Neural crest cell (in vitro differentiated cells): ENCODE results near the gene OGT. TPM values are rescaled to one million over a fixed set of nuclear protein-coding genes. Genes with fewer than 3 reads are reported as not detected.

ENCODE experiments used
- DNase-seq: peaks from one replicate; pipeline ENCODE4 v3.0.0; 2021; ENCODE audit warnings: low read depth, mixed read lengths, low spot score
- H3K27ac Mint-ChIP-seq: one replicate; pipeline ENCODE4 v1.8.0; 2021; ENCODE audit warnings: mild to moderate bottlenecking, mixed read lengths; ENCODE audit not compliant: unreplicated experiment
- H3K27me3 Mint-ChIP-seq: 2 replicates; pipeline ENCODE4 v1.8.0; 2021; ENCODE audit warnings: low read depth, mild to moderate bottlenecking, mixed read lengths
- H3K36me3 Mint-ChIP-seq: 2 replicates; pipeline ENCODE4 v1.8.0; 2021; ENCODE audit warnings: low read depth, mild to moderate bottlenecking, mixed read lengths
- H3K4me1 Mint-ChIP-seq: 2 replicates; pipeline ENCODE4 v1.8.0; 2021; ENCODE audit warnings: mixed read lengths
- H3K4me3 Mint-ChIP-seq: one replicate; pipeline ENCODE4 v1.8.0; 2021; ENCODE audit warnings: mild to moderate bottlenecking, mixed read lengths
- H3K9me3 Mint-ChIP-seq: 2 replicates; pipeline ENCODE4 v1.8.0; 2021; ENCODE audit warnings: mixed read lengths
- total RNA-seq: library from RNA; stranded (reverse); gene quantifications from 2 replicates; pipeline ENCODE4 v1.2.1, GENCODE V29; 2021
- TF ChIP-seq, protein P1 (sequence below): fragments of 200-600 bp; sonication (generic); conservative IDR thresholded peaks from 2 replicates; pipeline ENCODE4 v1.5.0; 2021; ENCODE audit warnings: antibody characterized with exemption, mild to moderate bottlenecking

OGT gene
- total RNA-seq, 1 donor from 2014 or later = 121 TPM

DNA sequence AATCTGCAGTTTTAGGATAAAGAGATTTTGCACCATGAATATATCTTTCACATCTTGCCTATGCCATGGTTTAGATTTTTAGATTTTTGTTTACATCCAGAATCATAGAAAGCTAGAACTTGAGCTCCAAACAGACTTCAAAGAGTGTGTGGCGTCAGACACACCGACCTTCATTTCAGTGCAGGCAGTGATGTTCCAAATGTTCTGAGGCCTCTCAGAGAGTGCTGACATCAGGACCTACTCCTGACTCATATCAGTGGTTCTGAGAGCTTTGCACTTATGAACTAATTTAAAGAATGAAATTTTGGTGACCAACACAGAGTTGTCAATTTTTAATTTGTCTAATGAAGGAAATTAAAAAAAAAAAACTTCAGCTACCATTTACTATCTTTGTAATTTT, 67.1 kb downstream of the OGT start:
- peaks cover 32% of the 10 kb centered on the region for H3K36me3 Mint-ChIP-seq
- no peaks in the 10 kb centered on the region for H3K4me1 Mint-ChIP-seq
- peaks cover 14% of the 10 kb centered on the region for H3K9me3 Mint-ChIP-seq
- no peak overlapping the region for H3K4me3 Mint-ChIP-seq
- H3K27me3 Mint-ChIP-seq = no peaks in the 10 kb centered on the region
- no peak for DNase-seq
- no peak overlapping the region for H3K27ac Mint-ChIP-seq
- TF ChIP-seq, protein P1, sequence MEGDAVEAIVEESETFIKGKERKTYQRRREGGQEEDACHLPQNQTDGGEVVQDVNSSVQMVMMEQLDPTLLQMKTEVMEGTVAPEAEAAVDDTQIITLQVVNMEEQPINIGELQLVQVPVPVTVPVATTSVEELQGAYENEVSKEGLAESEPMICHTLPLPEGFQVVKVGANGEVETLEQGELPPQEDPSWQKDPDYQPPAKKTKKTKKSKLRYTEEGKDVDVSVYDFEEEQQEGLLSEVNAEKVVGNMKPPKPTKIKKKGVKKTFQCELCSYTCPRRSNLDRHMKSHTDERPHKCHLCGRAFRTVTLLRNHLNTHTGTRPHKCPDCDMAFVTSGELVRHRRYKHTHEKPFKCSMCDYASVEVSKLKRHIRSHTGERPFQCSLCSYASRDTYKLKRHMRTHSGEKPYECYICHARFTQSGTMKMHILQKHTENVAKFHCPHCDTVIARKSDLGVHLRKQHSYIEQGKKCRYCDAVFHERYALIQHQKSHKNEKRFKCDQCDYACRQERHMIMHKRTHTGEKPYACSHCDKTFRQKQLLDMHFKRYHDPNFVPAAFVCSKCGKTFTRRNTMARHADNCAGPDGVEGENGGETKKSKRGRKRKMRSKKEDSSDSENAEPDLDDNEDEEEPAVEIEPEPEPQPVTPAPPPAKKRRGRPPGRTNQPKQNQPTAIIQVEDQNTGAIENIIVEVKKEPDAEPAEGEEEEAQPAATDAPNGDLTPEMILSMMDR = no peak

DNA sequence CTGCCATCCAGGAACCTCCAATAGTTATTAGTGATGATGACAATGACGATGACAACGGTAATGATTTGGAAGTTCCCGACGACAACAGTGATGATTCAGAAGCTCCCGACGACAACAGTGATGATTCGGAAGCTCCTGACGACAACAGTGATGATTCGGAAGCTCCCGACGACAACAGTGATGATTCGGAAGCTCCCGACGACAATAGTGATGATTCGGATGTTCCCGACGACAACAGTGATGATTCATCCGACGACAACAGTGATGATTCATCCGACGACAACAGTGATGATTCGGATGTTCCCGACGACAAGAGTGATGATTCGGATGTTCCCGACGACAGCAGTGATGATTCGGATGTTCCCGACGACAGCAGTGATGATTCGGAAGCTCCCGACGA, 70.7 kb downstream of the OGT start:
- Mint-ChIP-seq H3K36me3 (peaks cover 39% of the 10 kb centered on the region), H3K9me3 (peaks cover 14% of the 10 kb centered on the region), H3K27ac (no peak overlapping the region), H3K27me3 (no peaks in the 10 kb centered on the region), H3K4me3 (no peak overlapping the region), H3K4me1 (peaks cover 9% of the 10 kb centered on the region)
- no peak for DNase-seq
- TF ChIP-seq, protein P1 = no peak

DNA sequence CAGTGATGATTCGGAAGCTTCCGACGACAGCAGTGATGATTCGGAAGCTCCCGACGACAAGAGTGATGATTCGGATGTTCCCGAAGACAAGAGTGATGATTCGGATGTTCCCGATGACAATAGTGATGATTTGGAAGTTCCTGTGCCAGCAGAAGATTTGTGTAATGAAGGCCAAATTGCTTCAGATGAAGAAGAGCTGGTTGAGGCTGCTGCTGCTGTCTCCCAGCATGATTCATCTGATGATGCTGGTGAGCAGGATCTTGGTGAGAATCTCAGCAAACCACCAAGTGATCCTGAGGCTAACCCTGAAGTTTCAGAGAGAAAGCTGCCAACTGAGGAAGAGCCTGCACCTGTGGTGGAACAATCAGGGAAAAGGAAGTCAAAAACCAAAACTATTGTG, 71.2 kb downstream of the OGT start:
- H3K4me3 Mint-ChIP-seq = no peak overlapping the region
- no peak for DNase-seq
- no peak overlapping the region for H3K27ac Mint-ChIP-seq
- TF ChIP-seq, protein P1 = no peak
- H3K36me3 Mint-ChIP-seq = peaks cover 45% of the 10 kb centered on the region
- peaks cover 9% of the 10 kb centered on the region for H3K4me1 Mint-ChIP-seq
- H3K27me3 Mint-ChIP-seq = no peaks in the 10 kb centered on the region
- H3K9me3 Mint-ChIP-seq = peaks cover 14% of the 10 kb centered on the region

DNA sequence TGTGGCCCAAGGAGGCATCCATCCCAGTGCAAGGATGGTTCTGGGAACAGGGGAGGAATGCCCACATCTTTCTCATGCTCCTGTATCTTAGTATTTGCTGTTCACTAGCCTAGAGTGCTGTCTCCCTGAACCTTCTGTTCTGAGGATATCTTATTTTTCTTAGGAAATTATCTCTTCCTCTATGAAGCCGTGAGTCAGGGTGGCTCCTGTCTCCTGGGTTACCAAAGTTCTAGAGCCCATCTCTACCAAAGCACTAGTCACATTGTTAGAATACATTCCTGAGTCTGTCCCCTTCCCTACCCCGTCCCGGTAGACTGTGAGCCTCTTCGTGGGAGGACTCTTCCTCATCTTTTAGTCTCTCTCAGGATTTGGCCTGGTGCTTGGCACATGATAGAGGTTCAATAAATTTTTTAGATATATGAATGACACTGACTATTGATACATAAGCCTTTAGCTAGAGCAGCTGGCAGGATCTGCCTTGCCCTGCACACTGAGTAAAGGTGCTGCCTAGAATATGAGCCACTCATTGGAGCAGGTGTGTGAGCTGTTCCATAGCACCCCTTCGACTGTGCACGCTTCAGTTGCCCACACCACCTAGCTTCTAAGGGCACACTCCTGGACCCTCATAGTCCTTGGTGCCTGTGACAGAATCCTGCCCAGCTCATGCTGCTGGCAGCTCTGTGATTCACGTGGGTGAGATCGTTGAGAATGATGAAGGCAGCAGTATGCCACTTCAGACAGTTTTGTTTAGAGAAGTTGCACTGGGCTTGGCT, 72.1 kb downstream of the OGT start:
- peaks cover 14% of the 10 kb centered on the region for H3K9me3 Mint-ChIP-seq
- TF ChIP-seq, protein P1 = no peak
- DNase-seq = no peak
- no peak overlapping the region for H3K4me3 Mint-ChIP-seq
- no peak overlapping the region for H3K27ac Mint-ChIP-seq
- H3K4me1 Mint-ChIP-seq = peaks cover 9% of the 10 kb centered on the region
- H3K27me3 Mint-ChIP-seq = no peaks in the 10 kb centered on the region
- peaks cover 49% of the 10 kb centered on the region for H3K36me3 Mint-ChIP-seq

DNA sequence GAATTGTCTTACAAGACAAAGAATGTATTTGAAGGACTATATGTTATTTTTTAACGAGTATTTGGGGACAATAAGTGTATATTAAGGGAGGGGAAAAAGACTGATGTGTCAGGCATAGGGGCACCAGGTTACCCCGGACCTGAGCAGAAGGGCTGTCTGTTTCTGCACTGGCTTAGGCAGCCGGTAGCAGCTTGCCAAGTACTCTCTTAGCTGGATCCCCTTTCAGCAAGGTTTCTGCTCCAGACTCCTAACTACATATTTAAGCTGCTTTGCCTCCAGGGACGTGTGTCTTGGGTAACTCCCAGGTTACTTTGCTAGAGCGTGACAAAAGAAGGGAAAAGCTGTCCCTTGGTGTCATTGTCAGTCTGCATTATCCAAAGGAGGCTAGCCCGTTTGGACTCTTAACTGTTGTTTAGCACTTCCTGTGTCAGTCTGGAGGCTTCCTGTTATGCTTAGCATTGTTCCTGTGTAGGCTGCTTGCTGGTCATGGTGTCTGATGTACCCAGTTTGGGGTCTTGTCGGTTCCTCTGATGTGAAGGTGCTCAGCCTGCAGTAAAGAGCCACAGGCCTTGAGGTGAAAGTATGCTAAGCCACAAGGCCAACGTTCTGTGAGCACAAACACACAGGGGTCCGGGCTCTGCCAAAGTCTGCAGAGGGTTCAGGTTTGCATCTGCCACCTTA, 73.8 kb downstream of the OGT start:
- Mint-ChIP-seq H3K4me3 (no peak overlapping the region), H3K27me3 (no peaks in the 10 kb centered on the region), H3K4me1 (peaks cover 9% of the 10 kb centered on the region), H3K27ac (peak overlapping the region; percentile 93), H3K9me3 (peaks cover 14% of the 10 kb centered on the region), H3K36me3 (peaks cover 55% of the 10 kb centered on the region)
- no peak for DNase-seq
- TF ChIP-seq, protein P1 = no peak
